ENCODE data around the gene RAB1B.

DNA sequence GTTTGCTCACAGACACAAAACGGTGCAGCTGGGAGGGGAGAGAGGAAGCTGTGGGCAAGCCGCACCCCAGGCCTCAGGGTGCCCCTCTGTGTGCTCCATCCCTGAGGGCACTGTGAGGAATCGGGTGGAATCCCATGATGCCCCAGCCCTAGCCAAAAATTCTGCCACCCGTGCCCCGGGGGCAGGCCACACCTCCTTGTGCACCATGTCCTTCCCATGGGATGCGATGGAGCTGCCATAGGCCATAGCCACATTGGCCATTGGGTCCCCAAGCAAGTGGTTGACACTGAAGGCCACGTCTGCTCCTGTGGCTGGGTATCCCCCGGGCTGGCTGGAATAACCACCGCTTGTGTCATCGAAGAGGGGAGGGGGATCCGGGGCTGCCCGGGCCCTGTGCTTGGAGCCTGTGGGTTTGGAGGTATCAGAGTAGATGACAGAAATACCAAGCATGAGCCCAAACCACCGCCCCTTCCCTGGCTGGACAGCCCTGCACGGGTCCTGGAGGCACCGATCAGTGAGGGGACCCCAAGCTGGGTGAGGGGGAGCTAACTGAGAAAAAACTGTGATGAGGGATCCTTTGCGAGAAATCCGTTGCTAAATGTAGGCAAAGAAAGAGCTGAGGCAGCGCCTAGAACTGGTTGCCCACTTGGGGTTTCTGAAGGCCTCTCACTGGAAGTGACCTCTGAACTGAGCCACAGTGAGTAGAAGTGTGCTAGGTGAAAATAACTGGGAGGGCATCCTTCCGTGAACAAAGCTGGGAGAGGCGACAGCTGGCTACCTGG lies 19.6 kb downstream of the RAB1B start:
- TF ChIP-seq POLR2A (IDR thresholded peaks at IDR 0.05; ENCODE audit: low read length), result no peak
- TF ChIP-seq GATA1 (IDR thresholded peaks at IDR 0.05; ENCODE audit: low read depth, low read length), result no peak
